GM19395 (cell line): Measurements from ENCODE around the gene DNAJA2.
"Not testable (repeated sequence)": the region's sequence is repeated elsewhere in the genome, so short reads cannot be mapped to it uniquely, and the experiment has no call there.

Source experiments
- ATAC-seq: cut with Tn5 transposase; IDR thresholded peaks from one replicate; pipeline ENCODE4 v1.9.1; 2021; ENCODE audit warnings: mild to moderate bottlenecking, moderate library complexity; ENCODE audit not compliant: unreplicated experiment

The DNAJA2 gene

DNA sequence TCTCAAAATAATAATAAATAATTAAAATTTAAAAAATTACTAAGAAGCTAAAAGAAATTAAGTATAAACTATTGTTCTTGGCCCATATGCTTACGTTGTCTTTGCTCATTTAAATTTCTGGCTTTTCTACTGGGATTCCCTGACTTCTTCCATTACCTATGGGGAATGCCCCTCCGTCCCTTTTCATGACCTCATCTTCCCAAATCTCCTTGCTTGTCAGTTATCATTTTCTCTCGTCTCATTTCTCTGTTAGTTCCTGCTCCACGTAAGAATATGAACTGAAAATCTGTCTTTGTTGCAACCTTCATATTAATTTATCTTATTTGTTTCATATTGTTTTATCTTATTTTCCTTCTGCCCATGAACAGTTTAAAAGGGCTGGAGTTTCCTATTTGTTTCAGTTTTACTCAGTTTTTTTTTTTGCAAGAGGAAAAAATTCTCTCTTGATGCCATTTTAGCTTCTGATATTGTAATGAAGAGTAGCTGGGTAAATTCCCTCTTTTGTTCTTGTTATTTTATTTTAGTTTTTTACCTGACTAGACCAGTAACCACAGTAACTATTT, 2.5 kb upstream of the DNAJA2 start:
- no peak for ATAC-seq

DNA sequence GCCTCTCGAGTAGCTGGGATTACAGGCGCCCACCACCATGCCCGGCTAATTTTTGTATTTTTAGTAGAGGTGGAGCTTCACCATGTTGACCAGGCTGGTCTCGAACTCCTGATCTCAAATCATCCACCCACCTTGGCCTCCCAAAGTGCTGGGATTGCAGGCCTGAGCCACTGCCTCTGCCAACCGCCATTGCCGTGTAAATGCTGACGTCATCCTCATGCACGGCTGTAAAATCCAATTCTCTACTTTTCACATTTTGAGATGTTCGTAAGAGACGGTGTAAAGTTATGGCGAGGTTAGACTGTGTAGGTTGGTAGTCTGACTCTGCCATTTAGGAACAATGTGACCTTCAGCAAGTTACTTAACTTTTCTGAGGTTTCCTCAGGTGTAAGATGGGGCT, 1.7 kb upstream of the DNAJA2 start:
- ATAC-seq = no peak

- ATAC-seq = no peak
These were observed 878 bp upstream of the DNAJA2 start for GRCh38 chr16:46974352-46974751.

DNA sequence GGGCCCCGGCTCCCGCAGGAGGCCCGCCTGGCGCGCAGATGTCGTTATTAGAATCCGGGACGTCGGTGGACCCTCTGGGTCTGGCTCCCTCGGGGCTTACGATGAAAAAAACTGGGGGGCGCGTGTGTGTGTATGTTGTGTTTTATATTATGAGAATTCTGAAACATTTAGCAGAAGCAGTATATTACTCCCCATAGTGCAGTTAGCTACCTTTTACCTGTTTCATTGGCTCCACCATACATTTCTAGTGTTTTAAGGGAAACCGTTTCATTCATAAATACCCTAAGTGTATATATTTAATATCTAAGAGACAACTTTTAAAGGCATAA, 486 bp upstream of the DNAJA2 start:
- no peak for ATAC-seq

DNA sequence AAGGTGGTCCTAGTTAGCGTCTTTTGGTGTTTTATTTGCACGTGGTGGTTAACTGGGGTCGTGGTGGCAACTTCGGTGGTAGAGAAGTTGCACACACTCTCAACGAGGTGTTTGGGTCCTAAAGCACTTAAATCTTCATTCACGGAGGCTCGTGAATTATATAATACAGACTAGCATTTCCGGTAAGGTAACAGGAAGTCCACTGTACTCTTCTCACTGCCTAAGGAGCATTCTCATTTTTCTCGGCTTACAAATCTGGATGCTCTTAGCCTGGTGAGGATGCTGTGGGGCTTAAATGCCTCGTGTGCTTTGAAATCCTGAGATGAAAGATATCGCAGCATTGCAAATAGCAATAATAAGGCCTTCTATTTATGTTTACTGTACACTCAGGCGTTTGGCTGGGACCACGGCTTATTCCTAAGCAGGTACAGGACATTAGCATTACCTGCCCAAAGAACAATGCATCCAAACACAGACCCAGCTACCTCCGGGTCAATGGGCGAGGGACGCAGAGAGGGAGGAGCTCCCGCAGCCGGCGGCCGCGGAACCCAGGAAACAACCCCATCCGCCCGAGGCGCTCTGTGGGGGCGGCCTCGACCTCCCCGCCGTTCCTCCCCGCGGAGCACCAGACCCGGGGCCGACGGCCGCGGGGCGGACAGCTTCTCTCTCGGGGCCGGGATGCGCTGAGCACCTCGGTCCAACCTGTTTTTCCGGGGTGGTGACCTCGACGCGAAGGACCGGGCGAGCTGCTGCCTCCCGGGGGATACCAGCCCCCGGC, 856 bp downstream of the DNAJA2 start:
- peak; percentile 48 for ATAC-seq

DNA sequence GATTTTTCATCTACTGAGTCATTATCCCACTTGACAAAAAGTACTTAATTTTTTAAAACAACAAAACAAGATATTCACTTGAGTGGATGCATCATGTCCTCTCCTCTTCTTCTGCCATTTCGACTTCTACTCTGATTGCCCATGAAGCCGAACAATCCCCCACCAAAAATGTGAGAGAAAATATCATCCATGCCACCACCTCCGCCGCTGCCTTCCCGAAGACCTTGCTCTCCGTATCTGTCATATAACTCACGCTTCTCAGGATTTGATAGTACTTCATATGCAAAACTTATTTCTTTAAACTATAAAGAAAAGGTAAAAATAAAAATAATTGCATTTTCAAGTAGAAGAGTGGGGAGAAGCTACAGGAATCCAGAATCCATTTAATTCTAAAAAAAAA, 2.2 kb downstream of the DNAJA2 start:
- no peak for ATAC-seq

GRCh38 chr16:46970089-46970488, 3.4 kb downstream of the DNAJA2 start:
- ATAC-seq = no peak

DNA sequence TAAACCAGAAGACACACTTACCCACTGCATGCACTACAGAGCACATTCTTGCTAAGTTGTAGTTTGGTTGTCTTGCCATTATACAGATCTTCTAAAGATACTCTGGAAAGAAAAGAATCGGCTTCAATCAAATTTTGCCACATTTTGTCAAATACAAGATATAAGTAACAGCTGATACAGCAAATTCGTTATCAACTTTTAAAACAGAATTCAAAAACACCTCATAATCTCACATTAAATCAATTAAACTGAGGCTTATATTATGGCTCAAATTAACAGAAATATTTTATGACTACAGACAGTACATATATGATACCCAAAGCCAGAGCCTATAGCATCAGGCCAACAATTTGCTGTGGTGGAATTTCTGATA, 5.4 kb downstream of the DNAJA2 start:
- no peak for ATAC-seq

DNA sequence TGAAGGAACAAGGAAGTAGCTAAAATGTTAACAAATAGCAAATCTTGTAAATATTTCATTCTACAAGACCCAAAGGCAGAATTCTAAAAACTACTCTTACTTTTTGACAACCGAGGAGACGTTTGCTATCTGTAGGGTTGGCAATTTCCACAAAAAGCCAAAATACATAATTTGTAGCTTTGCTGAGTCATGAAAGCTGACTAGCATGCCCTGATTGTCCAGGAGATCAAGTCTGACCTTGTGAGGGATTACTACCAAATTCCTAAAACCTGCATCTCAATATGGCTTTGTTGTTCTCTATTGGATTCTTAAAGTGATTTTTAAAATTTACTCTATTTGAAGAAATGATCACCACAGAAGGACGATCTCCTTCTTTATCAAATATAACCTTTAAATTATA, 10.8 kb downstream of the DNAJA2 start:
- ATAC-seq = no peak

- ATAC-seq = peak; percentile 67
These were observed 11.8 kb downstream of the DNAJA2 start for GRCh38 chr16:46961373-46962353.

DNA sequence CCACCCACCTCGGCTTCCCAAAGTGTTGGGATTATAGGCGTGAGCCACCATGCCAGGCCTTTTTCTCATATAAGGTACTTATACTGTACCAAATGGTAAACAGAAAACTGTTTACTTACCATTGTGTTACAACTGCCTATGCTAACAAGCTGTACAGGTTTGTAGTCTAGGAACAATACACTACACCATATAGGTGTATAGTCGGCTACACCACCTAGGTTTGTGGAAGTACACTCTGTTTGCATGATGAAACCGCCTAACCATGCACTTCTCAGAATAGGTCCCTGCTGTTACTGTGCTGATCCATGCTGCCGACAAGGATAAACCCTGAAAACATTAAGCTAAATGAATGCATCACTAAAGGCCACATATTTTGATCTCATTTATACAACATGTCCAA, 18.9 kb downstream of the DNAJA2 start:
- no peak for ATAC-seq

DNA sequence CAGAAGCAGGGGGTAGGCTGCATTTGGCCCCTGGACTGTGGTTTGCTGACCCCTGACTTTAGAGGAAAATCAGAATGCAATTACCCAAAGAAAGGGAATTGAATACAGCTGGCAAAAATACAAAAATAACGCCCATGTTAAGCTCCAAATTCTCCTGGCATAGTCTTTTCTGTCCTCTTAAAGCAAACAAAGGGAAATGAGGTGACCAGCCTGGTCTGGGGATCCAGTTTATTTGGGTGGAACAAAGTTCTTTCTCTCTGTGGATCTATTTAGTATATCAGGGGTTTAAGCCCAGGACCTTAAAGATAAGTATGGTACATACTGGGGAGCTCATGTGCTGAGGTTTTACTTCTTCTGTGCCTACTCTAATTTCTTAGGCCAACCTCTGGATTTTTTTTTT, 23.5 kb downstream of the DNAJA2 start:
- no peak for ATAC-seq

- no peak for ATAC-seq
These were observed 24.1 kb downstream of the DNAJA2 start for GRCh38 chr16:46949241-46949892.

DNA sequence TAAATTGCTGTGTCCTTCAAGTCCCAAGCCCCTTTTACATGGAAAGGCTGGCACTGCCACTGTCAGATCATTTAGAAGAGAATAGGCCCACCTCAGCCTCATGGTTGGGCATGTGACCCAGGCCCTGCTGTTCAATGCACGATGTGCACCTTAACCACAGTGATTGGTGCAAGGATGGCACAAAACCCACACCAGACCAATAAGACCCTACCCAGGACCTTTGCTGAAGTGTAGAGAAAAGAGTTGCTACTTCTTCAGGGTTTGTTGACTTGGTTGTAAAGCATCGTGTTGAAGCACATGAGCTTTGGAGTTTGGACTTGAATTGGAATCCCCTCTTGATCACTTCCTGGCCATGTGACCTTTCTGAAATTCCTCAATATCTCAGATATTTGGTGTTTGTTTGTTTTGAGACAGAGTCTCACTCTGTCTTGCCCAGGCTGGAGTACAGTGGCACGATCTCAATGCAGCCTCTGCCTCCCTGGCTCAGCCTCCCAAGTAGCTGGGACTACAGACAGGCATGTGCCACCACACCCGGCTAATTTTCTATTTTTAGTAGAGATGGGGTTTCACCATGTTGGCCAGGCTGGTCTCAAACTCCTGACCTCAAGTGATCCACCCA, 24.8 kb downstream of the DNAJA2 start:
- no peak for ATAC-seq

DNA sequence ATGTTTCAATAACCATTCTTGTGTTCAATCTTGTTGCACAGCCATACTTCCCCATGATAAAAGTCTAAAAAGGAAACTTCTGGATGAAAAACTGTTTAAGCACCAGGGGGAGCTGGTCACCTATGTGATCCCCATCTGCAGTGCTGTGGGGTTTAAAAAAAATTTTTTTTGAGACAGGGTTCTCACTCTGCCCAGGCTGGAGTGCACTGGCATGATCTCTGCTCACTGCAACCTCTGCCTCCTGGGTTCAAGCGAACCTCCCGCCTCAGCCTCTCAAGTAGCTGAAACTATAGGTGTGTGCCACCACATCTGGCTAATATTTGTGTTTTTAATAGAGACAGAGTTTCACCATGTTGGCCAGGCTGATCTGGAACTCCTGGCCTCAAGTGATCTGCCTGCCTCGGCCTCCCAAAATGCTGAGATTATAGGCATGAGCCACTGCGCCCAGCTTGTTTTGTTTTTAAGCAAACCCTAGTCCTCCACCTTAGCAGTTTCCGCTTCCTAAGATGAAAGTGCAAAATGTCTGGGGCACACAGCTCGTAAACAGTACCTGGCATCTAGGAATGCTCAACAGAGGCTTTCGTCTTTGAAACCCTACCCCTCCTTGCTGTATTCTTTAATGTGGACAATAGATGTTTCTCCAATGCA, 25.4 kb downstream of the DNAJA2 start:
- ATAC-seq = peak; percentile 74

DNA sequence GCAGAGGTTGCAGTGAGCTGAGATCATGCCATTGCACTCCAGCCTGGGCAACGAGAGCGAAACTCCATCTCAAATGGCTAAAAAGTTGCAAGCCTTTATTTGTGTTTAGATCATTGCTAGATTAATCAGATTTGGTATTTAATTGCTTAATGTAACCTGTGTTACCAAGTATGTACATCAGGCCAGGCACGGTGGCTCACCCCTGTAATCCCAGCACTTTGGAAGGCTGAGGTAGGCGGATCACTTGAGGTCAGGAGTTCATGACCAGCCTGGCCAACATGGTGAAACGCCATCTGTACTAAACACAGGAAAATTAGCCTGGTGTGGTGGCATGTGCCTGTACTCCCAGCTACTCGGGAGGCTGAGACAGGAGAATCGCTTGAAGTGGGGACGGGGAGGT, 28.8 kb downstream of the DNAJA2 start:
- ATAC-seq = not testable (repeated sequence)

DNA sequence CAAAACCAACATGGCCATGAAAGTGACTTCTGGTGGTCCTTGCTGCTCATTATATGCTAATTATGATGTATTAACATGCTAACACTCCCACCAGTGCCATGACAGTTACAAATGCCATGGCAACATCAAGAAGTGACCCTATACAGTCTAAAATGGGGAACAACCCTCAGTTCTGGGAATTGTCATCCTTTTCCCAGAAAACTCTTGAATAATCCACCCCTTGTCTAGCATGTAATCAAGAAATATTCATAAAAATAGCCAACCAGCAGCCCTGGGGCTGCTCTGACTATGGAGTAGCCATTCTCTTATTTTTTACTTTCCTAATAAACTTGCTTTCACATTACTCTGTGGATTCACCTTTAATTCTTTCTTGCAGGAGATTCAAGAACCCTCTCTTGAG, 35.9 kb downstream of the DNAJA2 start:
- no peak for ATAC-seq

- ATAC-seq = peak; percentile 55
These were observed 40.7 kb downstream of the DNAJA2 start for GRCh38 chr16:46932802-46933201.

- ATAC-seq = no peak
These were observed 42.6 kb downstream of the DNAJA2 start for GRCh38 chr16:46930861-46931260.
